Activated naive CD8-positive, alpha-beta T cell (primary cell): ENCODE measurements around the gene DNMT3L.
A peak's percentile ranks its signal among the peaks of the same experiment; 100 is the strongest.
"Not testable (repeated sequence)": the region's sequence is repeated elsewhere in the genome, so short reads cannot be mapped to it uniquely, and the experiment has no call there.

Experiments used
- H3K27ac Mint-ChIP-seq: one replicate; pipeline ENCODE4 v1.8.0; 2021; ENCODE audit warnings: mixed read lengths
- H3K27me3 Mint-ChIP-seq: one replicate; pipeline ENCODE4 v1.8.0; 2021; ENCODE audit warnings: mixed read lengths
- H3K36me3 Mint-ChIP-seq: one replicate; pipeline ENCODE4 v1.8.0; 2021; ENCODE audit warnings: mixed read lengths
- H3K4me1 Mint-ChIP-seq: one replicate; pipeline ENCODE4 v1.8.0; 2021; ENCODE audit warnings: low read depth, mixed read lengths
- H3K4me3 Mint-ChIP-seq: one replicate; pipeline ENCODE4 v1.8.0; 2021; ENCODE audit warnings: mild to moderate bottlenecking, mixed read lengths
- H3K9me3 Mint-ChIP-seq: one replicate; pipeline ENCODE4 v1.8.0; 2021; ENCODE audit warnings: low read depth, mixed read lengths

DNMT3L gene

DNA sequence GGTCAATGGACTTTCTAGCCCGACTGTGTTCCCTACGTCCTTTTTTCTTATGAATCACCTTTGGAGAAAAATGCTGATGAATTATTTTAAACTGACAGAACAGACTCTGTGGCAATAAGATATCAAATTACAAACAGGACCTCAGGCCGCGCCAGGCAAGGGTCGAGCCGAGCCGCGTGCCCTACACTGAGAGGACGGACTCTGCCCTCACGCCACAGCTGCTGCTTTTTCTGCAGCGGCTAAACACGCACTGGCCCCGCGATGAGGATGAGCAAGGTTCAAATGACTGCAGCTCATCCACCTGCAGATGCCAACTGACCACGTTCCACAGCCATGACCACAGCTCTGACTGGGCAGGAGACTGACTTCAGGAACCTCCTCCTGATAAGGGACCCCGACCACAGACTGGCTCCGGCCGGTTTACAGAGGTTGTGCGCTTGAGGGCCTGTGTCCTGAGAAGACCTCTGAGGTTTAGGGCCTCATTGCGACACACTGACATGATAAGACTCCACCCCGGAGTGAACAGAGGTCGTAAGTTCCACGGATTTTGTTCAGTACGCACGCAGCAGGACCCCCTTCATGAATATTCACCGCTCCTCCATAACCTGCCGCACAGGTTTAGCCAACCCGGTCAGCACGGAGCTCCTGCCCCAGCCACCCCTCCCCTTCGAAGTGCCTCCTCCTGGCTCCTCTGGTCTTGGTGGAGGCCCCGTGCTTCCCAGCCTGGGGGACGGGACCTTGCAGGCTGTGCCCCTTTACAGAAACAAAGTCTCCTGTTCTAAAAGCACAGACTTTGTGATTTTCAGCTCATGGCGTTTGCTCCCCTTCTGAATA is 12.3 kb downstream of the DNMT3L start:
- not testable (repeated sequence) for H3K4me3 Mint-ChIP-seq, H3K9me3 Mint-ChIP-seq, H3K36me3 Mint-ChIP-seq, H3K27me3 Mint-ChIP-seq, H3K4me1 Mint-ChIP-seq, H3K27ac Mint-ChIP-seq

DNA sequence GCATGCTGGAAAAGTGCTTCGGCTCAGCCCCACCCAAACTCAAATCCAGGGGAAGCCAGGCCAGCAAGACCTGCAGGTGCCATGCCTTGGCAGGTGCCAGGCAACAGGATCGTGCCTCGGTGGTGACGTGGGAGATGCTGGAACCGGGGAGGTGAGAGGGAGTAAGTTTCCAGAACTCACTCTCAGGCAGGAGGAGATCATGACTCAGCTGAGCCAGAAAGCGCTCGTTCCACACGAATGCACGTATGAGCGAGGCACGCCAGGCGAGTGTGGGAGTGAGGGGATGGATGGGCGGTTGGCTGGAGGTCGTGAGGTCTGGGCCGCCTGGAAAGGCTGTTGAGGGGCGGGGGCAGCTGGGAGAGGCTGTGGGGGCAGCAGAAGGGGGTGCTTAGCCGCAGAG is 13.8 kb downstream of the DNMT3L start:
- H3K9me3 Mint-ChIP-seq, H3K4me3 Mint-ChIP-seq, H3K27ac Mint-ChIP-seq, H3K4me1 Mint-ChIP-seq, H3K27me3 Mint-ChIP-seq, H3K36me3 Mint-ChIP-seq: not testable (repeated sequence)

- H3K27ac Mint-ChIP-seq, H3K27me3 Mint-ChIP-seq, H3K9me3 Mint-ChIP-seq, H3K4me1 Mint-ChIP-seq, H3K36me3 Mint-ChIP-seq, H3K4me3 Mint-ChIP-seq: not testable (repeated sequence)
Measured at GRCh38 chr21:44243980-44244379, 17.7 kb downstream of the DNMT3L start.

GRCh38 chr21:44241281-44241680 is 20.4 kb downstream of the DNMT3L start:
- H3K4me3 Mint-ChIP-seq, H3K27ac Mint-ChIP-seq, H3K27me3 Mint-ChIP-seq, H3K9me3 Mint-ChIP-seq, H3K4me1 Mint-ChIP-seq, H3K36me3 Mint-ChIP-seq: not testable (repeated sequence)

DNA sequence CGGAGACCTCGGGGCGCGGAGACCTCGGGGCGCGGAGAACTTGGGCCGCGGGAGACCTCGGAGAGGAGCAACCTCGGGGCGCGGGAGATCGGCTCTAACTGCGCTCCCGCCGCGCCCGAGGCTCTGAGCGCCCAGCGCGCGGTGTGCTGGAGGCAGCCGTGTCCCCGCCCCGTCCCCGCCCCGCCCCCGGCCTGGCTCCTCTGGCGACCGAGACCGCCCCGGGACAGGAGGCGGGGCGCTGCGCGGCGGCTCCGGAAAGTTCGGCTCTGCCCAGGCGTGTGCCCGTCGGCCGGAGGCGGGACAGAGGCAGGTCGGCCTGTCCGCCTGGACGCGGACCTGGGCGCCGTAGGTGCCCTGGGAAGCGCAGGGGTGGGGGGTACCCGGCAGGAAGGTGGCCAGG is 20.9 kb downstream of the DNMT3L start, which contains the start of gene ICOSLG:
Gene ICOSLG, minus strand, starts transcription at position 102 of the 400 bp plus-strand sequence. CDS start 126 bp downstream, outside the sequence.
- H3K4me3 Mint-ChIP-seq, H3K9me3 Mint-ChIP-seq, H3K27ac Mint-ChIP-seq, H3K27me3 Mint-ChIP-seq, H3K36me3 Mint-ChIP-seq, H3K4me1 Mint-ChIP-seq: not testable (repeated sequence)

DNA sequence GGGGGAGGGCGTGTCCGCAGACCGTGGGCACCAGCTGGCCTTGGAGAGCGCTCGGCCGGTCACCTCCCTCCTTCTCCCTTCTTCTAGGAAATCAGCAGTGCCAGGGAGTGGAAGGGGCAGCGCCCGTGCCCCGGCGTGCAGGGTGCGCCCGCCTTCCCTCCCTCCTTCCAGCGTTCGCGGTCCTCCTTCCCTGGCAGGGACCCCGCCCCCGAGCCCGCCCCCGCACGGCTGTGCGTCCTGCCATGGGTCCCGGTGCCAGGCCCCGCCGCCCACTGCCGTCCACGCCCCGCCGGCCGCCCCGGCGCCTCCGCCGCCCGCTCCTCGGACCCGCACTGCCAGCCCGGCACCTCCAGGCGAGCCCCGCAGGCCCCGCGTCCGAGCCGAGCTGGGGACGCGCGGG is 21.3 kb downstream of the DNMT3L start:
- not testable (repeated sequence) for H3K27ac Mint-ChIP-seq, H3K9me3 Mint-ChIP-seq, H3K27me3 Mint-ChIP-seq, H3K4me1 Mint-ChIP-seq, H3K4me3 Mint-ChIP-seq, H3K36me3 Mint-ChIP-seq

DNA sequence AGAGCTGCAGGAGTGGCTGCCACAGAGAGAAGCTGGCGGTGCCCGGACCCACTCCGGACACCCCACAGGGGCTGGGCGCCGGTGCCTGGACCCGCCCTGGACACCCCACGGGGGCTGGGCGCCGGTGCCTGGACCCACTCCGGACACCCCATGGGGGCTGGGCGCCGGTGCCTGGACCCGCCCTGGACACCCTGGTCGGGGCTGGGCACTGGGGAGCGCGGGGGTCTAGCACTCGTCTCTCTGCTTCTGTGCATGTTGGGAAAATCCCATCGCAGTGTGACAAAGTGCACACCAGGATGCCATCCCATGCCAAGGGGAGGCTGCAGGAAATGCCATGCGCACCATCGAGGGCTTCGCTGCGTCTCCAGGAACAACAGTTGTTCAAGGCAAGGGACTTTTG is 32.1 kb downstream of the DNMT3L start:
- H3K27ac Mint-ChIP-seq, H3K36me3 Mint-ChIP-seq, H3K27me3 Mint-ChIP-seq, H3K4me3 Mint-ChIP-seq, H3K4me1 Mint-ChIP-seq, H3K9me3 Mint-ChIP-seq: not testable (repeated sequence)

DNA sequence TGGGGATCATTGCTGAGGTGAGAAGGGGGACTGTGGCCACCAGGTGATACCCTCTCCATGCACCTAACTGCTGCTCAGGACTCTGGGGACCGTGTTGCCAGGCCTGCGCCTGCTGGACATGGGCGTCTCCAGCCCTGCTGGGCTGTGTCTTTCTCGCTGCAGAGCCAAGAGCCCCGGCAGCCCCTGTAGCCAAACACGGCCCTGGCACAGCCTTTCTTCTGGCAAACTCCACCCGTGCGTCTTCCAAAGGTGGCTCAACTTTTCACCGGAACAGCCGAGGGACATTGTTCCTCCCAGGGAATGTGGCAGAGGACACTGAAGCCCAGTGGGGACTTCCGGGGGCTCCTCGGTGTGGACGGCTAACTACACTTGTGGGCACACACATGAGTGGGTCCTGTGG is 33.6 kb downstream of the DNMT3L start:
- H3K27ac Mint-ChIP-seq, H3K4me1 Mint-ChIP-seq, H3K36me3 Mint-ChIP-seq: not testable (repeated sequence)

DNA sequence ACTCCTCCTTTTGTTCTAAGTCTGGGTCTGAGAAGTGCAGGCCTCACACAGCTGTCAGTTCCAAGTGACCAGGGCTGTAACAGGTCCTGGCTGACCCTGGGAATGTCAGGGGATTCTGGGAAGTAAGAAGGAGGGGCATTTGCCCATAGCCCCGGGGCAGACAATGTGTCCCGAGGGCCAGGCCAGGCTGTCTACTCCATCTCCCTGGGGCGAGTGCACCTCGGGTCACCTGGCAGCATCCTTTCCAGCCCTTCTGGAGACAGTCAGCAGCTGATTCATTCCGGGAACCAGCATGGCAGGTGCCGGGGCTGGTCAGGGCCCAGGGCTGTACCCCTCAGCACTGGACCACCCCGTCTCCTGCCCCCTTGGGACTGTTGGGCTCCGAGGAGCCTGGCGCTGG is 34.1 kb downstream of the DNMT3L start:
- not testable (repeated sequence) for H3K36me3 Mint-ChIP-seq

More for the DNA sequence above, 33.6 kb downstream of the DNMT3L start:
- not testable (repeated sequence) for H3K27me3 Mint-ChIP-seq, H3K4me3 Mint-ChIP-seq, H3K9me3 Mint-ChIP-seq

GRCh38 chr21:44225605-44226004 is 36.1 kb downstream of the DNMT3L start:
- H3K27me3 Mint-ChIP-seq, H3K36me3 Mint-ChIP-seq, H3K4me3 Mint-ChIP-seq, H3K4me1 Mint-ChIP-seq, H3K27ac Mint-ChIP-seq, H3K9me3 Mint-ChIP-seq: not testable (repeated sequence)

More for the DNA sequence above, 34.1 kb downstream of the DNMT3L start:
- not testable (repeated sequence) for H3K27me3 Mint-ChIP-seq, H3K4me3 Mint-ChIP-seq, H3K27ac Mint-ChIP-seq, H3K4me1 Mint-ChIP-seq, H3K9me3 Mint-ChIP-seq

DNA sequence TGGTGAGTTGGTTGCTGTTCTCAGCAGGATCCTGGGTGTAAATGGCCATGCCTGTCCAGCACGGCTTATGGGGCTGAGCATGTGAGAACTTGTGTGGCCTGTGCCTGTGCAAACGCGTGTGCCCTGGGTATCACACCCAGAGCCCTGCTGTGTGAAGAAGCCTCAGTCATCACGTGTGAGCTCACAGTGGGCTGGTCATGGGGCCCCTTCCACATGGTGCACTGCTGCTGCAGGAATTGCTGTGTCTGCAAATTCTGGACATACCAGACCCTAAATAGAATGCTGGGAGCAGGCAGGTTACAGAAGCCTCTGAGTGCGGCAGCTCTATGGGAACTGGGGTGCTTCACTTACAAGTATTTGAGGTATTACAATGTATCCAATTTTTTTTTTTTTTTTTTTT is 38.4 kb downstream of the DNMT3L start:
- not testable (repeated sequence) for H3K9me3 Mint-ChIP-seq, H3K4me1 Mint-ChIP-seq, H3K4me3 Mint-ChIP-seq, H3K27me3 Mint-ChIP-seq, H3K36me3 Mint-ChIP-seq, H3K27ac Mint-ChIP-seq

DNA sequence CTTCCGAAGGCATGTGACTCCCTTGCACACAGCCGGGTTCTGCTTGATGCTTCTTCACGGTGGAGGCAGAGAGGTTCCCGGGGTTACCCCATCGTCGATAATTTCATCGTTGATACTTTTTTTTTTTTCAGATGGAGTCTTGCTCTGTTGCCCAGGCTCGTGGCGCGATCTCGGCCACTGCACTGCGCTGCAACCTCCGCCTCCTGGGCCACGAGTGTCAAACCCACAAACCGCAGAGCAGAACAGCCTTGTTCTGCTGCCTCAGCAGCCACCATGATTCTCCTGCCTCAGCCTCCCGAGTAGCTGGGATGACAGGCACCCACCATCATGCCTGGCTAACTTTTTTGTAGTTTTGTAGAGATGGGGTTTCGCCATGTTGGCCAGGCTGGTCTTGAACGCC is 41.0 kb downstream of the DNMT3L start:
- H3K36me3 Mint-ChIP-seq, H3K4me1 Mint-ChIP-seq, H3K27ac Mint-ChIP-seq, H3K4me3 Mint-ChIP-seq, H3K9me3 Mint-ChIP-seq, H3K27me3 Mint-ChIP-seq: not testable (repeated sequence)

DNA sequence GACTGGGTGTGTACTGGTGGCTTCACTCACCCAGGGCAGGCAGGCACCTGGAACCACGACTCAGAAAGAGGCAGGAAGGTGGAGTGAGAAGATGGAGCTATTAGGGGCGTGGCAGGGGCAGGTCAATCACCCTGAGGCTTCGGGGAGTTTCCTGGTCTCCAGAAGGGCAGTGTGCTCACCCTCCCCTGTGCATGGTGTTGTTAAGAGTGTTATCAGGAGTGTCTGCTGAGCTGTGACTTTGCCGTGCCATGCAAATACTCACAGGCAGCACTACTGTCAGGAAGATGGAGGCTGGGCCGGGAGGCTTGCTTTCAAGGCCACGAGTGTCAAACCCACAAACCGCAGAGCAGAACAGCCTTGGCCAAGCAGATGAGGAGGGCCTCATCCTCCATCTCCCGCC is 43.2 kb downstream of the DNMT3L start:
- not testable (repeated sequence) for H3K27ac Mint-ChIP-seq, H3K36me3 Mint-ChIP-seq, H3K4me1 Mint-ChIP-seq, H3K4me3 Mint-ChIP-seq, H3K27me3 Mint-ChIP-seq, H3K9me3 Mint-ChIP-seq

DNA sequence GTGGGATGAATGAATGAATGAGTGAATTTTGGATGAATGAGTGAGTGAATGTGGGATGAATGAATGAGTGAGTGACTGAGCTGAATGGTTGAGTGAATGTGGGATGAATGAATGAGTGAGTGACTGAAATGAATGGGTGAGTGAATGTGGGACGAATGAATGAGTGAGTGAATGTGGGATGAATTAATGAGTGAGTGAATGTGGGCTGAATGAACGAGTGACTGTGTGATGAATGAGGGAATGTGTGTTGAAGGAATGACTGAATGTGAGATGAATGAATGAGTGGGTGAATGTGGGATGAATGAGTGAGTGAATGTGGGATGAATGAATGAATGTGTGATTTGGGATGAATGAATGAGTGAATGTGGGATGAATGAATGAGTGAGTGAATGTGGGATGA is 49.7 kb downstream of the DNMT3L start:
- H3K27me3 Mint-ChIP-seq, H3K4me3 Mint-ChIP-seq, H3K4me1 Mint-ChIP-seq, H3K9me3 Mint-ChIP-seq, H3K36me3 Mint-ChIP-seq: not testable (repeated sequence)
- peak overlapping the region; percentile 41 for H3K27ac Mint-ChIP-seq

DNA sequence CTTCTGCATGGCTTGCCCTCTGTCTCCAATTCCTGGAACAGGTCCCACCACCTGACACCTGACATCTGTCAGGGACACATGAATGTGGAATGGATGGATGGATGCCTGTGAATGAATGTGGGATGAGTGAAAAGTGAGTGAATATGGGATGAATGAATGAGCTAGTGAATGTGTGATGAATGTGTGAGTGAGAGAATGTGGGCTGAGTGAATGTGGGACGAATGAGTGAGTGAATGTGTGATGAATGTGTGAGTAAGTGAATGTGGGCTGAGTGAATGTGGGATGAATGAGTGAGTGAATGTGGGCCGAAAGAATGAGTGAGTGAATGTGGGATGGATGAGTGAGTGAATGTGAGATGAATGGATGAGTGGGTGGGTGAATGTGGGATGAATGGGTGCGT is 50.1 kb downstream of the DNMT3L start:
- not testable (repeated sequence) for H3K36me3 Mint-ChIP-seq, H3K9me3 Mint-ChIP-seq, H3K27ac Mint-ChIP-seq, H3K27me3 Mint-ChIP-seq, H3K4me3 Mint-ChIP-seq, H3K4me1 Mint-ChIP-seq

GRCh38 chr21:44207860-44208646 is 53.6 kb downstream of the DNMT3L start:
- H3K4me1 Mint-ChIP-seq, H3K4me3 Mint-ChIP-seq, H3K27me3 Mint-ChIP-seq, H3K9me3 Mint-ChIP-seq, H3K36me3 Mint-ChIP-seq, H3K27ac Mint-ChIP-seq: not testable (repeated sequence)
